B cell (primary cell): ENCODE measurements around the gene ZNF574. TPM values are rescaled to one million over a fixed set of nuclear protein-coding genes. Genes with fewer than 3 reads are reported as not detected.
A peak's percentile ranks its signal among the peaks of the same experiment; 100 is the strongest.

Experiments used
- ATAC-seq: fragments of 200-7000 bp; cut with Tn5 transposase; one replicate; pipeline ENCODE4 v1.10.0; 2021; ENCODE audit warnings: low read depth, mild to moderate bottlenecking, moderate number of reproducible peaks, moderate library complexity
- CTCF ChIA-PET: fragments of 350-600 bp; sonication (Branson Sonifier 250); formaldehyde crosslinking; loops from one replicate; lab custom pipeline; 2021; ENCODE audit warnings: antibody characterized with exemption, inconsistent platforms; lab: Charles Lee
- POLR2A ChIA-PET: fragments of 350-600 bp; sonication (Branson Sonifier 250); formaldehyde crosslinking; loops from one replicate; lab custom pipeline; 2021; ENCODE audit warnings: antibody characterized with exemption; lab: Charles Lee
- DNase-seq: peaks from one replicate; pipeline ENCODE4 v3.0.0; 2013
- H2AFZ ChIP-seq: 2 replicates; pipeline ENCODE4 v1.6.1; 2012; ENCODE audit warnings: mild to moderate bottlenecking, low read depth, low read length; ENCODE audit not compliant: insufficient read depth, poor library complexity, severe bottlenecking
- H3K27ac ChIP-seq, 2 donors: 1 replicate in 1 of 2; 2 replicates in 1 of 2; pipeline ENCODE4 v1.5.1; 2012 to 2013; ENCODE audit warnings: low read length in 2 of 2, mild to moderate bottlenecking in 2 of 2, moderate library complexity in 1 of 2
- H3K27me3 ChIP-seq, 4 experiments: fragments of 200-600 bp in 1 of 4; sonication (generic) in 1 of 4; replicated peaks in 1 of 4; 1 replicate in 2 of 4; 2 replicates in 2 of 4; pipeline versions ENCODE4 v1.6.1 to v1.7.0; 2013 to 2016; ENCODE audit warnings: low read length in 3 of 4, mild to moderate bottlenecking in 2 of 4, mixed read lengths in 1 of 4, moderate library complexity in 1 of 4; ENCODE audit not compliant: insufficient read depth in 4 of 4, control insufficient read depth in 3 of 4; ENCODE audit errors: control extremely low read depth in 1 of 4
- H3K36me3 ChIP-seq, 2 experiments: replicated peaks in 1 of 2; 1 replicate in 1 of 2; 2 replicates in 1 of 2; pipeline versions ENCODE4 v1.6.1 to v1.7.1; 2013; ENCODE audit warnings: low read length in 1 of 2; ENCODE audit not compliant: insufficient read depth in 2 of 2, control insufficient read depth in 1 of 2; ENCODE audit errors: control extremely low read depth in 1 of 2, extremely low read depth in 1 of 2
- H3K4me1 ChIP-seq, 2 donors: fragments of 200-600 bp in 1 of 2; sonication (generic) in 1 of 2; 1 replicate in 1 of 2; 2 replicates in 1 of 2; pipeline versions ENCODE4 v1.5.1 to v1.6.1; 2013 to 2017; ENCODE audit warnings: low read length in 2 of 2; ENCODE audit not compliant: control insufficient read depth in 2 of 2, insufficient read depth in 2 of 2
- H3K4me2 ChIP-seq: replicated peaks from 2 replicates; pipeline ENCODE3; 2012; ENCODE audit warnings: mild to moderate bottlenecking, low read depth, low read length; ENCODE audit not compliant: poor library complexity, severe bottlenecking
- H3K4me3 ChIP-seq, 5 experiments: fragments of 200-600 bp in 1 of 5; sonication (generic) in 1 of 5; 1 replicate in 3 of 5; 2 replicates in 2 of 5; pipeline versions ENCODE4 v1.5.1 to v1.7.0; 2011 to 2016; ENCODE audit warnings: low read length in 4 of 5, mild to moderate bottlenecking in 4 of 5, low read depth in 2 of 5, control low read depth in 1 of 5, moderate library complexity in 1 of 5; ENCODE audit not compliant: insufficient read depth in 1 of 5; ENCODE audit errors: control extremely low read depth in 1 of 5, extremely low read depth in 1 of 5
- H3K79me2 ChIP-seq: fragments of 200-600 bp; sonication (generic); one replicate; pipeline ENCODE4 v1.6.0; 2016; ENCODE audit warnings: low read length; ENCODE audit not compliant: control insufficient read depth, insufficient read depth
- H3K9ac ChIP-seq: fragments of 200-600 bp; sonication (generic); 2 replicates; pipeline ENCODE4 v1.6.1; 2017; ENCODE audit warnings: mild to moderate bottlenecking, low read length, moderate library complexity
- H3K9me3 ChIP-seq, 3 donors: one replicate each; pipeline versions ENCODE4 v1.6.1 to v1.7.1; 2013; ENCODE audit warnings: low read length in 2 of 3; ENCODE audit not compliant: control insufficient read depth in 2 of 3, insufficient read depth in 1 of 3; ENCODE audit errors: control extremely low read depth in 1 of 3
- H4K20me1 ChIP-seq: 2 replicates; pipeline ENCODE4 v1.6.0; 2012; ENCODE audit warnings: mild to moderate bottlenecking, low read length; ENCODE audit not compliant: insufficient read depth, control insufficient read depth, poor library complexity, severe bottlenecking
- H3K27ac Mint-ChIP-seq: one replicate; pipeline ENCODE4 v1.8.0; 2021; ENCODE audit warnings: mixed read lengths
- H3K27me3 Mint-ChIP-seq: one replicate; pipeline ENCODE4 v1.8.0; 2021; ENCODE audit warnings: mixed read lengths
- H3K4me1 Mint-ChIP-seq: one replicate; pipeline ENCODE4 v1.8.0; 2021; ENCODE audit warnings: mixed read lengths
- H3K4me3 Mint-ChIP-seq: one replicate; pipeline ENCODE4 v1.8.0; 2021; ENCODE audit warnings: mixed read lengths
- H3K9me3 Mint-ChIP-seq: one replicate; pipeline ENCODE4 v1.8.0; 2022; ENCODE audit warnings: mixed read lengths; ENCODE audit not compliant: insufficient read depth
- EZH2 ChIP-seq: IDR thresholded peaks from 2 replicates; pipeline ENCODE4 v1.6.1; 2012; ENCODE audit warnings: borderline replicate concordance, low read depth, mild to moderate bottlenecking, moderate library complexity, low read length; ENCODE audit not compliant: insufficient read depth, poor library complexity, severe bottlenecking
- WGBS: methylation state at CpG from one replicate; pipeline ENCODE4 v1.1.5; 2013; ENCODE audit warnings: missing lambda C conversion rate; ENCODE audit not compliant: insufficient coverage; 5-methylcytosine and 5-hydroxymethylcytosine counted together
- intact Hi-C: fragments of 100-400 bp; cut with micrococcal nuclease; formaldehyde crosslinking; loops from one replicate; pipeline ENCODE4 v1.10.0; 2022
- polyA plus RNA-seq: library from polyadenylated mRNA; depleted of rRNA; stranded (reverse); fragments of >200 nt; gene quantifications from 2 replicates; pipeline ENCODE4 v1.2.3, GENCODE V29; 2012
- total RNA-seq, 2 donors: library from RNA; stranded (reverse); fragments of 120-200 nt in 1 of 2; gene quantifications; 1 replicate in 1 of 2; 2 replicates in 1 of 2; pipeline versions ENCODE4 v1.2.3 to v1.2.4, GENCODE V29; 2013 to 2022
- TF ChIP-seq, protein P1 (sequence below): fragments of 200-600 bp; IDR thresholded peaks from one replicate; pipeline ENCODE4 v1.8.0; 2022; ENCODE audit warnings: antibody characterized with exemption, mild to moderate bottlenecking

Gene ZNF574
- total and polyA plus RNA-seq, 2 donors (not counting 1 experiment from before 2014, with no cell fraction given), result 27.4 to 29.1 TPM

- peaks cover 18% of the 10 kb centered on the region for H3K79me2 ChIP-seq
- H3K4me2 ChIP-seq, result peak overlapping the region; percentile 78
- peak overlapping the region; percentile 20 to 72 for H3K27ac ChIP-seq
- H4K20me1 ChIP-seq, result peaks cover 19% of the 10 kb centered on the region
- DNase-seq (no peak), ATAC-seq (no peak)
- peaks cover 0 to 64% of the 10 kb centered on the region in 2 experiments for H3K36me3 ChIP-seq
- H3K4me3 ChIP-seq, result no peak overlapping the region
- Mint-ChIP-seq H3K9me3 (no peaks in the 10 kb centered on the region), H3K27me3 (no peaks in the 10 kb centered on the region), H3K4me3 (no peak overlapping the region), H3K4me1 (peaks cover 92% of the 10 kb centered on the region), H3K27ac (peak overlapping the region; percentile 98)
- TF ChIP-seq, protein P1, sequence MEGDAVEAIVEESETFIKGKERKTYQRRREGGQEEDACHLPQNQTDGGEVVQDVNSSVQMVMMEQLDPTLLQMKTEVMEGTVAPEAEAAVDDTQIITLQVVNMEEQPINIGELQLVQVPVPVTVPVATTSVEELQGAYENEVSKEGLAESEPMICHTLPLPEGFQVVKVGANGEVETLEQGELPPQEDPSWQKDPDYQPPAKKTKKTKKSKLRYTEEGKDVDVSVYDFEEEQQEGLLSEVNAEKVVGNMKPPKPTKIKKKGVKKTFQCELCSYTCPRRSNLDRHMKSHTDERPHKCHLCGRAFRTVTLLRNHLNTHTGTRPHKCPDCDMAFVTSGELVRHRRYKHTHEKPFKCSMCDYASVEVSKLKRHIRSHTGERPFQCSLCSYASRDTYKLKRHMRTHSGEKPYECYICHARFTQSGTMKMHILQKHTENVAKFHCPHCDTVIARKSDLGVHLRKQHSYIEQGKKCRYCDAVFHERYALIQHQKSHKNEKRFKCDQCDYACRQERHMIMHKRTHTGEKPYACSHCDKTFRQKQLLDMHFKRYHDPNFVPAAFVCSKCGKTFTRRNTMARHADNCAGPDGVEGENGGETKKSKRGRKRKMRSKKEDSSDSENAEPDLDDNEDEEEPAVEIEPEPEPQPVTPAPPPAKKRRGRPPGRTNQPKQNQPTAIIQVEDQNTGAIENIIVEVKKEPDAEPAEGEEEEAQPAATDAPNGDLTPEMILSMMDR, result no peak
- no peak for TF ChIP-seq EZH2
- 95% methylated on average over 4 of the region's 6 CpGs for WGBS
- H3K4me1 ChIP-seq, result peaks cover 84 to 100% of the 10 kb centered on the region in 2 donors
- CTCF ChIA-PET, result interaction anchor here (4.9 to 19.4 kb wide), 2 partner anchors 11 to 19 kb away, joined by 63 to 419 read pairs; partner anchors contain the start of gene POU2F2
- POLR2A ChIA-PET, result interaction anchor here (3.8 to 5.5 kb wide), 2 partner anchors 7 to 11 kb away, joined by 36 to 77 read pairs; no protein-coding TSS in a partner anchor
- H3K27me3 ChIP-seq, result no peaks in the 10 kb centered on the region
- H3K9me3 ChIP-seq, result no peaks in the 10 kb centered on the region
- no peak overlapping the region for H2AFZ ChIP-seq
- no peak overlapping the region for H3K9ac ChIP-seq
- intact Hi-C loops, result no loop called here
Measured at GRCh38 chr19:42117076-42117475, 41.1 kb downstream of the ZNF574 start.

DNA sequence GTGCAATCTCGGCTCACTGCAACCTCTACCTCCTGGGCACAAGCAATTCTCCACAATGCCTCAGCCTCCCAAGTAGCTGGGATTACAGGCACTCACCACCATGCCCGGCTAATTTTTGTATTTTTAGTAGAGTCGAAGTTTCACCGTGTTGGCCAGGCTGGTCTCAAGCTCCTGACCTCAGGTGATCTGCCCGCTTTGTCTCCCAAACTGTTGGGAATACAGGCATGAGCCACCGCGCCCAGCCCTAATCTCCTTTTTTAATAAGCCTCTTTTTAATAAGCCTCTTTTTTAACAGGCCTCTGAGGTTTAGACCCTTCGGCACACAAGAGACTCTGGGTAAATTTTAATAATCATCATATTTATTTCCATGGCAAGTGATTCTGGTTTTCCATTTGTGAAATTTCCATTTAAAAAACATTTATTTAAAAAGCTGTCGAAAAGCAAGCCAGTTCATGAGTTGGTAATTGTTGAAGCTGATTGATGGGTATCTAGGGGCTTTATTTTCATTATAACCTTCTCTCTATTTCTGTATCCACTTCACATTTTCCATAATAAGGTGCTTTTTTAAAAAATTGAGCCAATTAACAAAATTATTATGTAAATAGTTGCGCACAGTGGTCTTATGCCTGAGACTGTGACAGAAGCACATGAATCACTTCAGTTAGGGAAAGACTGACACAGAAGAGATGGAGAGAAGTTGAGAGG lies 44.5 kb downstream of the ZNF574 start:
- no peak overlapping the region for H2AFZ ChIP-seq

More for the DNA sequence above, 44.5 kb downstream of the ZNF574 start:
- H3K4me1 Mint-ChIP-seq, result peaks cover 90% of the 10 kb centered on the region
- H3K27me3 Mint-ChIP-seq, result no peaks in the 10 kb centered on the region
- TF ChIP-seq, protein P1, result no peak
- TF ChIP-seq EZH2, result no peak
- no peak for ATAC-seq
- peaks cover 87 to 100% of the 10 kb centered on the region in 2 donors for H3K4me1 ChIP-seq
- peaks cover 22% of the 10 kb centered on the region for H4K20me1 ChIP-seq
- WGBS, result 90% methylated on average over 5 of the region's 10 CpGs
- peak overlapping the region; percentile 90 for H3K4me2 ChIP-seq
- H3K27ac ChIP-seq, result peak overlapping the region; percentile 93 to 96
- no peak overlapping the region for H3K4me3 ChIP-seq
- no peaks in the 10 kb centered on the region for H3K9me3 ChIP-seq
- H3K79me2 ChIP-seq, result peaks cover 36% of the 10 kb centered on the region
- intact Hi-C loops, result no loop called here
- ChIA-PET POLR2A (interaction anchor here (0.6 to 1.8 kb wide), 5 partner anchors 9 to 45 kb away, joined by 3 to 6 read pairs (median 5); partner anchors contain the start of genes POU2F2 and ZNF574), CTCF (interaction anchor here (0.7 to 19.4 kb wide), 8 partner anchors 8 to 131 kb away, joined by 3 to 419 read pairs (median 5); partner anchors contain the start of gene POU2F2)
- peaks cover 0 to 72% of the 10 kb centered on the region in 2 experiments for H3K36me3 ChIP-seq
- no peaks in the 10 kb centered on the region for H3K9me3 Mint-ChIP-seq
- H3K9ac ChIP-seq, result no peak overlapping the region
- DNase-seq, result no peak
- H3K27ac Mint-ChIP-seq, result peak overlapping the region; percentile 96
- H3K4me3 Mint-ChIP-seq, result peak overlapping the region; percentile 87
- H3K27me3 ChIP-seq, result no peaks in the 10 kb centered on the region
